ENCODE measurements around the gene USH1G.

USH1G gene

GRCh38 chr17:74954115-74954514 is 31.1 kb upstream of the USH1G start:
- no peak for DNase-seq (ENCODE audit: low read depth in 2 of 2)

- no peak for DNase-seq (ENCODE audit: low read depth in 2 of 2)
These were observed 30.2 kb upstream of the USH1G start for GRCh38 chr17:74953134-74953687.

- no peak for DNase-seq (ENCODE audit: low read depth in 2 of 2)
These were observed 29.5 kb upstream of the USH1G start for GRCh38 chr17:74952431-74953133.

- DNase-seq (ENCODE audit: low read depth in 2 of 2), result no peak
These were observed 28.8 kb upstream of the USH1G start for GRCh38 chr17:74951680-74952421.

- no peak for DNase-seq (ENCODE audit: low read depth in 2 of 2)
These were observed 28.0 kb upstream of the USH1G start for GRCh38 chr17:74951065-74951464.

- DNase-seq (ENCODE audit: low read depth in 2 of 2), result no peak
These were observed 27.2 kb upstream of the USH1G start for GRCh38 chr17:74950207-74950606.

- DNase-seq (ENCODE audit: low read depth in 2 of 2), result no peak
These were observed 26.5 kb upstream of the USH1G start for GRCh38 chr17:74949455-74950115.

- DNase-seq (ENCODE audit: low read depth in 2 of 2), result no peak
These were observed 24.1 kb upstream of the USH1G start for GRCh38 chr17:74947041-74947754.

GRCh38 chr17:74946641-74947040 is 23.6 kb upstream of the USH1G start:
- no peak for DNase-seq (ENCODE audit: low read depth in 2 of 2)

GRCh38 chr17:74945543-74945942 is 22.5 kb upstream of the USH1G start:
- DNase-seq (ENCODE audit: low read depth in 2 of 2), result no peak

GRCh38 chr17:74943808-74944522 is 20.9 kb upstream of the USH1G start:
- DNase-seq (ENCODE audit: low read depth in 2 of 2), result no peak

GRCh38 chr17:74941128-74941725 is 18.2 kb upstream of the USH1G start:
- DNase-seq (ENCODE audit: low read depth in 2 of 2), result no peak

GRCh38 chr17:74939534-74939933 is 16.5 kb upstream of the USH1G start:
- DNase-seq (ENCODE audit: low read depth in 2 of 2), result no peak

GRCh38 chr17:74938194-74938950 is 15.3 kb upstream of the USH1G start:
- no peak for DNase-seq (ENCODE audit: low read depth in 2 of 2)

GRCh38 chr17:74937064-74938051 is 14.3 kb upstream of the USH1G start:
- no peak for DNase-seq (ENCODE audit: low read depth in 2 of 2)

GRCh38 chr17:74936470-74936799 is 13.4 kb upstream of the USH1G start:
- DNase-seq (ENCODE audit: low read depth in 2 of 2), result no peak

- DNase-seq (ENCODE audit: low read depth in 2 of 2), result no peak
These were observed 12.8 kb upstream of the USH1G start, which contains the start of gene OTOP3 for GRCh38 chr17:74935585-74936469. OTOP3 (plus strand) TSS chr17:74935898; CDS start chr17:74935922, 24 bp downstream.

- DNase-seq (ENCODE audit: low read depth in 2 of 2), result no peak
These were observed 12.0 kb upstream of the USH1G start for GRCh38 chr17:74935048-74935447.

Data from stimulated activated CD4-positive, alpha-beta T cell treated with anti-CD3 and anti-CD28 coated beads, Interleukin-1b, Interleukin-23, amount 100 ng/mL, for 1 hour (primary cell).